HG03460 (cell line): ENCODE data around the gene NFATC3.

Experiments
- ATAC-seq: cut with Tn5 transposase; IDR thresholded peaks from one replicate; pipeline ENCODE4 v1.9.1; 2021; ENCODE audit not compliant: unreplicated experiment

Gene NFATC3

GRCh38 chr16:68244903-68245853 is 160.0 kb downstream of the NFATC3 start, which contains the start of gene PLA2G15:
PLA2G15 (plus strand) TSS chr16:68245373; CDS start chr16:68245427, 54 bp downstream.
- peak; percentile 78 for ATAC-seq

- ATAC-seq: no peak
Observed at GRCh38 chr16:68246121-68246520, 161.0 kb downstream of the NFATC3 start.

GRCh38 chr16:68246666-68247065 is 161.5 kb downstream of the NFATC3 start:
- no peak for ATAC-seq

GRCh38 chr16:68247400-68247799 is 162.2 kb downstream of the NFATC3 start:
- ATAC-seq: no peak

GRCh38 chr16:68247932-68248331 is 162.8 kb downstream of the NFATC3 start:
- no peak for ATAC-seq

- no peak for ATAC-seq
Observed at GRCh38 chr16:68249371-68249770, 164.2 kb downstream of the NFATC3 start.

- no peak for ATAC-seq
Observed at GRCh38 chr16:68250951-68251350, 165.8 kb downstream of the NFATC3 start.

- ATAC-seq: no peak
Observed at GRCh38 chr16:68251832-68252231, 166.7 kb downstream of the NFATC3 start.

GRCh38 chr16:68252383-68252782 is 167.2 kb downstream of the NFATC3 start:
- ATAC-seq: no peak

- ATAC-seq: no peak
Observed at GRCh38 chr16:68253721-68254120, 168.6 kb downstream of the NFATC3 start.

- no peak for ATAC-seq
Observed at GRCh38 chr16:68255712-68256111, 170.5 kb downstream of the NFATC3 start.

- peak; percentile 51 for ATAC-seq
Observed at GRCh38 chr16:68257251-68257905, 172.2 kb downstream of the NFATC3 start.

- peak; percentile 16 for ATAC-seq
Observed at GRCh38 chr16:68257906-68258800, 173.0 kb downstream of the NFATC3 start.

- no peak for ATAC-seq
Observed at GRCh38 chr16:68259007-68259825, 174.0 kb downstream of the NFATC3 start.

GRCh38 chr16:68263559-68264127 is 178.5 kb downstream of the NFATC3 start:
- peak; percentile 4 for ATAC-seq

- ATAC-seq: peak; percentile 51
Observed at GRCh38 chr16:68264128-68265077, 179.2 kb downstream of the NFATC3 start, which contains the start of gene SLC7A6. SLC7A6 (plus strand) TSS chr16:68264526; CDS start chr16:68274727, 10,201 bp downstream.

GRCh38 chr16:68265078-68265920 is 180.1 kb downstream of the NFATC3 start:
- peak; percentile 18 for ATAC-seq
